Measurements from ENCODE around the gene OR8S1.
"Not testable (repeated sequence)": the region's sequence is repeated elsewhere in the genome, so short reads cannot be mapped to it uniquely, and the experiment has no call there.

OR8S1 gene

GRCh38 chr12:48525332-48525731, at the start of gene OR8S1:
Gene OR8S1 (plus strand): TSS chr12:48525632. CDS start chr12:48525632, 0 bp downstream.
- in situ Hi-C loops (cut with HindIII; ENCODE audit: low sequenced_read_pairs) = no loop called here

GRCh38 chr12:48482198-48482597, 43.2 kb upstream of the OR8S1 start, which contains the start of gene C12orf54:
Gene C12orf54 (plus strand): TSS chr12:48482498. CDS start chr12:48483297, 799 bp downstream.
- in situ Hi-C loops (cut with HindIII; ENCODE audit: low sequenced_read_pairs) = no loop called here

GRCh38 chr12:48482930-48483329, 42.5 kb upstream of the OR8S1 start:
- in situ Hi-C loops (cut with HindIII; ENCODE audit: low sequenced_read_pairs) = no loop called here

GRCh38 chr12:48486261-48486660, 39.2 kb upstream of the OR8S1 start:
- in situ Hi-C loops (cut with HindIII; ENCODE audit: low sequenced_read_pairs) = no loop called here

GRCh38 chr12:48486679-48487078, 38.8 kb upstream of the OR8S1 start:
- in situ Hi-C loops (cut with HindIII; ENCODE audit: low sequenced_read_pairs) = no loop called here

- in situ Hi-C loops (cut with HindIII; ENCODE audit: low sequenced_read_pairs) = no loop called here
These were observed 36.4 kb upstream of the OR8S1 start for GRCh38 chr12:48489012-48489411.

GRCh38 chr12:48489456-48489855, 36.0 kb upstream of the OR8S1 start:
- in situ Hi-C loops (cut with HindIII; ENCODE audit: low sequenced_read_pairs) = not testable (repeated sequence)

GRCh38 chr12:48500281-48500680, 25.2 kb upstream of the OR8S1 start:
- in situ Hi-C loops (cut with HindIII; ENCODE audit: low sequenced_read_pairs) = not testable (repeated sequence)

GRCh38 chr12:48506836-48507235, 18.6 kb upstream of the OR8S1 start:
- in situ Hi-C loops (cut with HindIII; ENCODE audit: low sequenced_read_pairs) = not testable (repeated sequence)

- in situ Hi-C loops (cut with HindIII; ENCODE audit: low sequenced_read_pairs) = no loop called here
These were observed 16.4 kb upstream of the OR8S1 start for GRCh38 chr12:48508987-48509386.

GRCh38 chr12:48510111-48510510, 15.3 kb upstream of the OR8S1 start:
- in situ Hi-C loops (cut with HindIII; ENCODE audit: low sequenced_read_pairs) = no loop called here

- in situ Hi-C loops (cut with HindIII; ENCODE audit: low sequenced_read_pairs) = no loop called here
These were observed 12.6 kb upstream of the OR8S1 start for GRCh38 chr12:48512855-48513254.

- in situ Hi-C loops (cut with HindIII; ENCODE audit: low sequenced_read_pairs) = no loop called here
These were observed 10.7 kb upstream of the OR8S1 start for GRCh38 chr12:48514728-48515127.

GRCh38 chr12:48520381-48520780, 5.1 kb upstream of the OR8S1 start:
- in situ Hi-C loops (cut with HindIII; ENCODE audit: low sequenced_read_pairs) = not testable (repeated sequence)

GRCh38 chr12:48527891-48528670, 2.6 kb downstream of the OR8S1 start:
- in situ Hi-C loops (cut with HindIII; ENCODE audit: low sequenced_read_pairs) = no loop called here

- in situ Hi-C loops (cut with HindIII; ENCODE audit: low sequenced_read_pairs) = no loop called here
These were observed 7.2 kb downstream of the OR8S1 start for GRCh38 chr12:48532601-48533000.

- in situ Hi-C loops (cut with HindIII; ENCODE audit: low sequenced_read_pairs) = no loop called here
These were observed 11.2 kb downstream of the OR8S1 start for GRCh38 chr12:48536602-48537001.

GRCh38 chr12:48542300-48542928, 17.0 kb downstream of the OR8S1 start:
- in situ Hi-C loops (cut with HindIII; ENCODE audit: low sequenced_read_pairs) = no loop called here

- in situ Hi-C loops (cut with HindIII; ENCODE audit: low sequenced_read_pairs) = no loop called here
These were observed 20.5 kb downstream of the OR8S1 start for GRCh38 chr12:48545833-48546469.

- in situ Hi-C loops (cut with HindIII; ENCODE audit: low sequenced_read_pairs) = not testable (repeated sequence)
These were observed 21.6 kb downstream of the OR8S1 start for GRCh38 chr12:48547012-48547411.

- in situ Hi-C loops (cut with HindIII; ENCODE audit: low sequenced_read_pairs) = not testable (repeated sequence)
These were observed 26.2 kb downstream of the OR8S1 start for GRCh38 chr12:48551636-48552035.
